HepG2 (cell line): Measurements from ENCODE around the gene SERTAD3. TPM values are rescaled to one million over a fixed set of nuclear protein-coding genes. Genes with fewer than 3 reads are reported as not detected.

Experiments
- ATAC-seq: fragments of 200-7000 bp; cut with Tn5 transposase; 3 replicates; pipeline ENCODE4 v1.9.1; 2020; ENCODE audit warnings: mild to moderate bottlenecking, moderate library complexity
- BruUV-seq: library from RNA; stranded (reverse); fragments of 400-500 nt; replicated peaks from 2 replicates; lab custom pipeline; 2021; lab: Mats Ljungman, UMichigan
- CTCF ChIA-PET: fragments of 300-600 bp; formaldehyde crosslinking; extraction: SDS; loops from one replicate; lab custom pipeline; 2021; ENCODE audit warnings: low total read pairs, inconsistent platforms, low intra/inter-chr PET ratio; lab: Yijun Ruan, JAX
- POLR2A ChIA-PET: fragments of 350-600 bp; sonication (Branson Sonifier 250); formaldehyde crosslinking; loops from one replicate; lab custom pipeline; 2020; ENCODE audit warnings: antibody characterized with exemption, inconsistent platforms; lab: Yijun Ruan, JAX
- DNase-seq: peaks from one replicate; pipeline ENCODE4 v3.0.0-alpha.2; 2015; ENCODE audit warnings: low spot score
- FAIRE-seq: peaks from 3 replicates; lab custom pipeline; 2011; peaks lifted over from hg19 to GRCh38; lab: Jason Lieb, UNC
- H2AFZ ChIP-seq: one replicate; pipeline ENCODE4 v1.6.1; 2011; ENCODE audit warnings: low read length, inconsistent platforms
- H3K27ac ChIP-seq: fragments of 300-600 bp; 3 replicates; pipeline ENCODE4 v1.8.0; 2011; ENCODE audit warnings: mixed run types, mild to moderate bottlenecking, mixed read lengths, low read length, inconsistent platforms; ENCODE audit not compliant: insufficient read depth; ENCODE audit errors: extremely low read length
- H3K27me3 ChIP-seq, 2 experiments: fragments of 200-600 bp in 1 of 2; 2 replicates in 1 of 2; 3 replicates in 1 of 2; pipeline versions ENCODE4 v1.6.0 to v1.8.0; 2011; ENCODE audit warnings: low read length in 2 of 2, mild to moderate bottlenecking in 2 of 2, moderate library complexity in 2 of 2, inconsistent platforms in 1 of 2; ENCODE audit not compliant: insufficient read depth in 2 of 2, control insufficient read depth in 1 of 2
- H3K36me3 ChIP-seq, 2 experiments: fragments of 200-600 bp in 1 of 2; replicated peaks in 1 of 2; 2 replicates in 1 of 2; 3 replicates in 1 of 2; pipeline versions ENCODE4 v1.5.1 to v1.8.0; 2011; ENCODE audit warnings: low read length in 2 of 2, inconsistent platforms in 1 of 2; ENCODE audit not compliant: insufficient read depth in 2 of 2, control insufficient read depth in 1 of 2
- H3K4me1 ChIP-seq: 2 replicates; pipeline ENCODE4 v1.5.1; 2012; ENCODE audit warnings: low read length, inconsistent platforms; ENCODE audit not compliant: insufficient read depth
- H3K4me2 ChIP-seq: 2 replicates; pipeline ENCODE4 v1.6.0; 2011; ENCODE audit warnings: low read depth, low read length, inconsistent platforms
- H3K4me3 ChIP-seq, 3 experiments: fragments of 200-600 bp in 1 of 3; sonication (generic), shearing (Covaris generic) in 1 of 3; replicated peaks in 1 of 3; 2 replicates each; pipeline ENCODE4 v1.5.1; 2011 to 2016; ENCODE audit warnings: low read length in 3 of 3, inconsistent platforms in 2 of 3, low read depth in 2 of 3, mild to moderate bottlenecking in 2 of 3, control low read depth in 1 of 3, mixed read lengths in 1 of 3; ENCODE audit not compliant: insufficient read depth in 1 of 3
- H3K79me2 ChIP-seq: one replicate; pipeline ENCODE4 v1.6.1; 2011; ENCODE audit warnings: low read length, inconsistent platforms; ENCODE audit not compliant: insufficient read depth
- H3K9ac ChIP-seq: 2 replicates; pipeline ENCODE4 v1.6.0; 2011; ENCODE audit warnings: mild to moderate bottlenecking, low read depth, low read length, inconsistent platforms; ENCODE audit not compliant: insufficient read depth
- H3K9me3 ChIP-seq: 2 replicates; pipeline ENCODE4 v1.5.1; 2012; ENCODE audit warnings: mild to moderate bottlenecking, low read length
- H4K20me1 ChIP-seq: 2 replicates; pipeline ENCODE4 v1.6.0; 2011; ENCODE audit warnings: inconsistent platforms, mild to moderate bottlenecking, low read length, moderate library complexity; ENCODE audit not compliant: insufficient read depth
- AGO2 ChIP-seq: fragments of 200-400 bp; formaldehyde crosslinking; optimal IDR thresholded peaks from 2 replicates; pipeline ENCODE3; 2017; ENCODE audit warnings: mild to moderate bottlenecking, low read depth, low read length, moderate library complexity
- CREBL2 ChIP-seq: sonication (generic); formaldehyde crosslinking; IDR thresholded peaks from 2 replicates; pipeline ENCODE4 v1.8.1; 2023; ENCODE audit warnings: missing genetic modification reagents, mild to moderate bottlenecking, borderline replicate concordance
- KLF12 ChIP-seq: sonication (generic); formaldehyde crosslinking; IDR thresholded peaks from 2 replicates; pipeline ENCODE4 v1.4.0; 2020; ENCODE audit warnings: missing genetic modification reagents, borderline replicate concordance
- RARA ChIP-seq: IDR thresholded peaks from 2 replicates; pipeline ENCODE4 v1.6.1; 2016; ENCODE audit warnings: missing genetic modification reagents, missing compliant biosample characterization
- ZBTB20 ChIP-seq: sonication (generic); formaldehyde crosslinking; IDR thresholded peaks from 2 replicates; pipeline ENCODE4 v1.8.1; 2023; ENCODE audit warnings: missing genetic modification reagents, low read depth, mild to moderate bottlenecking, borderline replicate concordance
- ZKSCAN5 ChIP-seq: sonication (generic); formaldehyde crosslinking; IDR thresholded peaks from 2 replicates; pipeline ENCODE4 v1.5.1; 2020; ENCODE audit warnings: mild to moderate bottlenecking, missing genetic modification reagents
- ZNF121 ChIP-seq: sonication (generic); formaldehyde crosslinking; IDR thresholded peaks from 2 replicates; pipeline ENCODE4 v1.5.0; 2020; ENCODE audit warnings: mild to moderate bottlenecking, missing genetic modification reagents
- ZNF558 ChIP-seq: sonication (generic); formaldehyde crosslinking; IDR thresholded peaks from 2 replicates; pipeline ENCODE4 v1.9.0; 2022; ENCODE audit warnings: mild to moderate bottlenecking, missing genetic modification reagents, borderline replicate concordance
- ZNF687 ChIP-seq: sonication (generic); formaldehyde crosslinking; IDR thresholded peaks from 2 replicates; pipeline ENCODE4 v1.5.1; 2020; ENCODE audit warnings: mild to moderate bottlenecking, missing genetic modification reagents, moderate library complexity
- WGBS: methylation state at CpG from one replicate; pipeline ENCODE4 v1.1.6; 2017; ENCODE audit warnings: low lambda C conversion rate; 5-methylcytosine and 5-hydroxymethylcytosine counted together
- in situ Hi-C: cut with HindIII; loops from 2 replicates; pipeline ENCODE4 v1.10.0; 2017; ENCODE audit warnings: low pct_unique_long_range_greater_than_20kb; ENCODE audit not compliant: extremely low pct_ligation_motif_present
- intact Hi-C: fragments of 100-400 bp; cut with micrococcal nuclease; formaldehyde crosslinking; loops from one replicate; pipeline ENCODE4 v1.10.0; 2022; ENCODE audit not compliant: unreplicated experiment
- polyA plus RNA-seq, 8 experiments: library from polyadenylated mRNA; depleted of rRNA in 3 of 8; stranded (reverse) in 7 of 8; unstranded in 1 of 8; fragments of >200 nt; fragmentation: Illumina TruSeq in 4 of 8; extraction: Trizol in 4 of 8; gene quantifications; 2 replicates each; pipeline versions ENCODE4 v1.2.1 to v1.2.3, GENCODE V29; 2011 to 2016; ENCODE audit warnings: low read depth in 4 of 8, missing spikeins in 1 of 8, mixed read lengths in 1 of 8; ENCODE audit not compliant: insufficient read depth in 1 of 8
- total RNA-seq, 5 experiments: library from RNA; depleted of rRNA; stranded (reverse); fragments of >200 nt; fragmentation: Illumina TruSeq; extraction: Trizol; gene quantifications; 2 replicates each; pipeline ENCODE4 v1.2.3, GENCODE V29; 2016; ENCODE audit warnings: low read depth in 1 of 5

Gene SERTAD3
- total and polyA plus RNA-seq, 2 of the 13 experiments (the other 11 are each of a cell fraction or from before 2014, with no cell fraction given), result 9.6 to 16.9 TPM

DNA sequence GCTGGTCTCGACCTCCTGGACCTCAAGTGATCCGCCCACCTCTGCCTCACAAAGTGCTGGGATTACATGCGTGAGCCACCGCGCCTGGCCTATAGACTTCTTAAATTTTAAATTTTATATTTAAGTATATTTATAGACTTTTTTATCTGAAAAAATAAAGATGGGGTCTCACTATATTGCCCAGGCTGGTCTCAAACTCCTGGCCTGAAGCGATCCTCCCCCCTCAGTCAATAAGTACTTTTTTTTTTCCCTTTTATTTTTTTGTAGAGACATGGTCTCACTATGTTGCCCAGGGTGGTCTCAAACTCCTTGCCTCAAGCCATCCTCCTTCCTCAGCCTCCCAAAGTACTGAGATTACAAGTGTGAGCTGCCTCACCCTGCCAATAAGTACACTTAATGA lies 20.2 kb downstream of the SERTAD3 start:
- TF ChIP-seq ZNF121 (CRISPR knock-in tag) (0 out of 2 replicates have a peak, but pooled peaks have one; percentile 11), KLF12 (CRISPR knock-in tag) (no peak)
- Histone ChIP-seq H3K4me1 (peaks cover 55% of the 10 kb centered on the region), H3K9ac (no peak overlapping the region), H3K79me2 (peaks cover 10% of the 10 kb centered on the region), H4K20me1 (no peaks in the 10 kb centered on the region), H2AFZ (no peak overlapping the region), H3K4me2 (peak overlapping the region; percentile 99; the same call in 1 of the 2 replicates), H3K9me3 (no peaks in the 10 kb centered on the region), H3K27ac (no peak overlapping the region), H3K27me3 (no peaks in the 10 kb centered on the region; a peak in 1 of 5 replicates), H3K36me3 (peaks cover 0 to 2% of the 10 kb centered on the region in 2 experiments; a peak in 1 of 5 replicates), H3K4me3 (no peak overlapping the region)
- intact Hi-C loops (loop anchor here (10.0 kb wide), 1 partner anchor 79 kb away; the partner anchor contains the start of genes C19orf47 and PLD3), in situ Hi-C loops (no loop called here)
- FAIRE-seq, result no peak
- DNase-seq, result no peak
- CTCF ChIA-PET, result no interaction called here
- no TSS peak for BruUV-seq
- POLR2A ChIA-PET, result interaction anchor here (3.6 to 4.5 kb wide), 2 partner anchors 11 to 41 kb away, joined by 36 to 47 read pairs; partner anchors contain the start of genes BLVRB and SPTBN4
- no peak for ATAC-seq
- 98% methylated on average over 6 of the region's 6 CpGs for WGBS

DNA sequence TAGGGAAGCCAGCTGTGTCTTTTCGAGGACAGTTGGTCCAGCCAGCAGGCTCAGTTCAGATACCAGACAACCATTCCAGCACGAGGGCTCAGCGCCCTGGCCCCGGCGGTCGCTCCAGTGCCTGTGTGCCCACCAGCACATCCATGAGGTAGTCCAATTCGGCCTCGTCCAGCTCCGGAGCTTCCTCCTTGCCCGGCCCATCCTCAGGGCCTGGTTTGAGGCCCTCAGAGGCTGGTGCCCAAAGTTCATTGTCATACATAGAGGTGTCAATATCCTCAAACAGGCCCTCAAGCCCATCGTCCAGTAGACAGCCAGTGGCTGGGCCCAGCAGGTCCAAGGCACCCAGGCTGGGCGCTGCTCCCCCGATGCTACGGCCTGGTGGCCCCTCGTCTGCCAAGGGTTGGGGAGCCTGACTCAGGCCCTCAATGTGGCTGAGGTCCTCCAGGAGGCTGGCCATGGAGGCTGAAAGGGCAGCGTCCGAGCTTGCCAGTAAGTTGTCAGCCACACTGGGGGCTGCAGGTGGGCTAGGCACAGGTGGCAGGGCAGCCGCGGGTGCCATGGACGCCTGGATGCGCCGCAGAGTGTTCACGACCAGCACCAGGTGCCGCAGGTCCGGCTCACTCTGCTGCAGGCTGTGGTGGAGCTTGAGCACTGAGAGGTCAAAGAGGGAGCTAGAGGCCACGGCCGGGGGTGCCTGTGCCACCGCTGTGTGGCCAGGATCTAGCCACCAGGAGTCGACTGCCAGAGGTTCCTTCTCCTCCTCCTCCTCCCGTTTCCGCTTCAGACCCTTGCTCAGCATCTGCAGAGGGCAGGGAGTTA lies 21.2 kb downstream of the SERTAD3 start:
- Histone ChIP-seq H3K4me3 (no peak overlapping the region), H3K4me1 (peaks cover 46% of the 10 kb centered on the region), H3K9me3 (no peaks in the 10 kb centered on the region), H3K4me2 (no peak overlapping the region), H3K79me2 (peaks cover 10% of the 10 kb centered on the region), H3K27ac (no peak overlapping the region), H2AFZ (no peak overlapping the region), H3K36me3 (peaks cover 0 to 2% of the 10 kb centered on the region in 2 experiments; a peak in 1 of 5 replicates), H3K9ac (no peak overlapping the region), H4K20me1 (no peaks in the 10 kb centered on the region), H3K27me3 (no peaks in the 10 kb centered on the region; a peak in 1 of 5 replicates)
- intact Hi-C loops (loop anchor here (10.0 kb wide), 1 partner anchor 78 kb away; the partner anchor contains the start of genes C19orf47 and PLD3), in situ Hi-C loops (no loop called here)
- DNase-seq (no peak), FAIRE-seq (no peak), ATAC-seq (no peak)
- ChIA-PET POLR2A (interaction anchor here (4.5 kb wide), 1 partner anchor 42 kb away, joined by 47 read pairs; the partner anchor contains the start of genes BLVRB and SPTBN4), CTCF (no interaction called here)
- WGBS, result 95% methylated on average over 9 of the region's 31 CpGs
- TF ChIP-seq RARA (CRISPR knock-in tag) (no peak), AGO2 (peak; percentile 33), ZKSCAN5 (no peak), ZNF687 (CRISPR knock-in tag) (peak; percentile 33), ZBTB20 (CRISPR knock-in tag) (no peak), CREBL2 (CRISPR knock-in tag) (no peak), ZNF558 (CRISPR knock-in tag) (no peak)
- BruUV-seq, result no TSS peak
